Measurements from ENCODE around the gene ROBO1. TPM values are rescaled to one million over a fixed set of nuclear protein-coding genes. Genes with fewer than 3 reads are reported as not detected.

ROBO1 gene
- total RNA-seq, 1 experiment from 2014 or later = 3.2 TPM

- DNase-seq (ENCODE audit: extremely low read depth, low read depth) = no peak
These were observed 1146.6 kb downstream of the ROBO1 start for GRCh38 chr3:78621061-78621716.

GRCh38 chr3:78614486-78614885 lies 1153.3 kb downstream of the ROBO1 start:
- DNase-seq (ENCODE audit: extremely low read depth, low read depth) = no peak

GRCh38 chr3:78613421-78613879 lies 1154.3 kb downstream of the ROBO1 start:
- DNase-seq (ENCODE audit: extremely low read depth, low read depth) = no peak

GRCh38 chr3:78611278-78611677 lies 1156.5 kb downstream of the ROBO1 start:
- no peak for DNase-seq (ENCODE audit: extremely low read depth, low read depth)

GRCh38 chr3:78610462-78611125 lies 1157.2 kb downstream of the ROBO1 start:
- DNase-seq (ENCODE audit: extremely low read depth, low read depth) = no peak

GRCh38 chr3:78606756-78607155 lies 1161.0 kb downstream of the ROBO1 start:
- DNase-seq (ENCODE audit: extremely low read depth, low read depth) = no peak

GRCh38 chr3:78605178-78605577 lies 1162.6 kb downstream of the ROBO1 start:
- DNase-seq (ENCODE audit: extremely low read depth, low read depth) = no peak

- DNase-seq (ENCODE audit: extremely low read depth, low read depth) = no peak
These were observed 1163.5 kb downstream of the ROBO1 start for GRCh38 chr3:78604341-78604740.

GRCh38 chr3:78601249-78601648 lies 1166.5 kb downstream of the ROBO1 start:
- DNase-seq (ENCODE audit: extremely low read depth, low read depth) = no peak

GRCh38 chr3:78589778-78590177 lies 1178.0 kb downstream of the ROBO1 start:
- DNase-seq (ENCODE audit: extremely low read depth, low read depth) = no peak

- DNase-seq (ENCODE audit: extremely low read depth, low read depth) = no peak
These were observed 1178.7 kb downstream of the ROBO1 start for GRCh38 chr3:78588906-78589621.

GRCh38 chr3:78580681-78581080 lies 1187.1 kb downstream of the ROBO1 start:
- DNase-seq (ENCODE audit: extremely low read depth, low read depth) = no peak

GRCh38 chr3:78571486-78571885 lies 1196.3 kb downstream of the ROBO1 start:
- DNase-seq (ENCODE audit: extremely low read depth, low read depth) = no peak

GRCh38 chr3:78570496-78570895 lies 1197.3 kb downstream of the ROBO1 start:
- DNase-seq (ENCODE audit: extremely low read depth, low read depth) = no peak

GRCh38 chr3:78569804-78570203 lies 1198.0 kb downstream of the ROBO1 start:
- no peak for DNase-seq (ENCODE audit: extremely low read depth, low read depth)

- no peak for DNase-seq (ENCODE audit: extremely low read depth, low read depth)
These were observed 1202.1 kb downstream of the ROBO1 start for GRCh38 chr3:78565712-78566111.

- no peak for DNase-seq (ENCODE audit: extremely low read depth, low read depth)
These were observed 1205.5 kb downstream of the ROBO1 start for GRCh38 chr3:78562328-78562727.

Small RNA genes lying within 50 kb of the gene (small RNA-seq; reads per million reads assigned to genes)
- gene MIR3923 = 0 reads per million in 2 experiments
- 0 reads per million in 2 experiments for gene RN7SL751P

Data from NCI-H460 (cell line).